ENCODE results near the gene CEP20.

- TF ChIP-seq EZH2 (IDR thresholded peaks at IDR 0.05; ENCODE audit: borderline replicate concordance) (no peak), CTCF (IDR thresholded peaks at IDR 0.05; ENCODE audit: poor library complexity) (peak; percentile 65)
These were observed 13.6 kb downstream of the CEP20 start for GRCh38 chr16:15874745-15875314.
